Activated B cell treated with CpG ODN at 0.5 μM for 24 hours (primary cell): ENCODE data around the gene MNT. TPM values are rescaled to one million over a fixed set of nuclear protein-coding genes. Genes with fewer than 3 reads are reported as not detected.

Experiments
- ATAC-seq: fragments of 200-7000 bp; cut with Tn5 transposase; one replicate; pipeline ENCODE4 v1.10.0; 2021; ENCODE audit warnings: low read depth, mild to moderate bottlenecking, moderate library complexity
- CTCF ChIA-PET: fragments of 350-600 bp; sonication (Branson Sonifier 250); formaldehyde crosslinking; loops from one replicate; lab custom pipeline; 2021; ENCODE audit warnings: antibody characterized with exemption; lab: Charles Lee
- POLR2A ChIA-PET: fragments of 350-600 bp; sonication (Branson Sonifier 250); formaldehyde crosslinking; loops from one replicate; lab custom pipeline; 2021; ENCODE audit warnings: antibody characterized with exemption; lab: Charles Lee
- DNase-seq: peaks from one replicate; pipeline ENCODE4 v3.0.0; 2022
- H3K27ac Mint-ChIP-seq: one replicate; pipeline ENCODE4 v1.8.0; 2020; ENCODE audit warnings: mixed read lengths
- H3K27me3 Mint-ChIP-seq: one replicate; pipeline ENCODE4 v1.8.0; 2021; ENCODE audit warnings: mixed read lengths
- H3K36me3 Mint-ChIP-seq: one replicate; pipeline ENCODE4 v1.8.0; 2021; ENCODE audit warnings: low read depth, mixed read lengths
- H3K4me1 Mint-ChIP-seq: one replicate; pipeline ENCODE4 v1.8.0; 2021; ENCODE audit warnings: mixed read lengths
- H3K4me3 Mint-ChIP-seq: one replicate; pipeline ENCODE4 v1.8.0; 2020; ENCODE audit warnings: mild to moderate bottlenecking, mixed read lengths
- H3K9me3 Mint-ChIP-seq: one replicate; pipeline ENCODE4 v1.8.0; 2020; ENCODE audit warnings: mixed read lengths
- intact Hi-C: fragments of 100-400 bp; cut with micrococcal nuclease; formaldehyde crosslinking; loops from one replicate; pipeline ENCODE4 v1.15.1; 2024
- total RNA-seq: library from RNA; stranded (reverse); gene quantifications from 2 replicates; pipeline ENCODE4 v1.2.3, GENCODE V29; 2022
- TF ChIP-seq, protein P1 (sequence below): fragments of 200-600 bp; IDR thresholded peaks from one replicate; pipeline ENCODE4 v1.8.0; 2022; ENCODE audit warnings: antibody characterized with exemption, mild to moderate bottlenecking

The MNT gene
- total RNA-seq, 1 donor from 2014 or later: 31.3 TPM

DNA sequence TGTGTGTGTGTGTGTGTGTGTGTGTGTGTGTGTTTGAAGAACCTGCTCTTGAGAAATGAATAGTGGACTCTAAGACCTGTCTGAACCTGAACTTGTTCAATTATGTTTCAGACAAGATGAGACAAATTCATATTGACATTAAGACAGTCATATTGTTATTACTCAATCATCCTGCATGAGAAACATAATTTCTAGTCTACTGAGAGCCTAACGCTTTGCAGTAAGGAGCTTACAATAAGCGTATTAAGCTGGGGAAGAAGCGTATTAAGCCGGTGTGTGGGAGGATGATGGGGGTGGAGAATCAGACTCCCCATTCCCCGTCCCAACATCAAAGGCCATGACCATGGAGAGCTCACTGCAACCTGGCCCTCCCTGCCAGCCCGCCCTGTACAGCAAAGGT, 22.4 kb upstream of the MNT start:
- H3K36me3 Mint-ChIP-seq: peaks cover 65% of the 10 kb centered on the region
- H3K4me1 Mint-ChIP-seq: no peaks in the 10 kb centered on the region
- H3K27me3 Mint-ChIP-seq: no peaks in the 10 kb centered on the region
- intact Hi-C loops: no loop called here
- DNase-seq (no peak), ATAC-seq (no peak)
- no peak overlapping the region for H3K27ac Mint-ChIP-seq
- no peaks in the 10 kb centered on the region for H3K9me3 Mint-ChIP-seq
- CTCF ChIA-PET: no interaction called here
- H3K4me3 Mint-ChIP-seq: no peak overlapping the region
- TF ChIP-seq, protein P1, sequence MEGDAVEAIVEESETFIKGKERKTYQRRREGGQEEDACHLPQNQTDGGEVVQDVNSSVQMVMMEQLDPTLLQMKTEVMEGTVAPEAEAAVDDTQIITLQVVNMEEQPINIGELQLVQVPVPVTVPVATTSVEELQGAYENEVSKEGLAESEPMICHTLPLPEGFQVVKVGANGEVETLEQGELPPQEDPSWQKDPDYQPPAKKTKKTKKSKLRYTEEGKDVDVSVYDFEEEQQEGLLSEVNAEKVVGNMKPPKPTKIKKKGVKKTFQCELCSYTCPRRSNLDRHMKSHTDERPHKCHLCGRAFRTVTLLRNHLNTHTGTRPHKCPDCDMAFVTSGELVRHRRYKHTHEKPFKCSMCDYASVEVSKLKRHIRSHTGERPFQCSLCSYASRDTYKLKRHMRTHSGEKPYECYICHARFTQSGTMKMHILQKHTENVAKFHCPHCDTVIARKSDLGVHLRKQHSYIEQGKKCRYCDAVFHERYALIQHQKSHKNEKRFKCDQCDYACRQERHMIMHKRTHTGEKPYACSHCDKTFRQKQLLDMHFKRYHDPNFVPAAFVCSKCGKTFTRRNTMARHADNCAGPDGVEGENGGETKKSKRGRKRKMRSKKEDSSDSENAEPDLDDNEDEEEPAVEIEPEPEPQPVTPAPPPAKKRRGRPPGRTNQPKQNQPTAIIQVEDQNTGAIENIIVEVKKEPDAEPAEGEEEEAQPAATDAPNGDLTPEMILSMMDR: no peak
- POLR2A ChIA-PET: no interaction called here

DNA sequence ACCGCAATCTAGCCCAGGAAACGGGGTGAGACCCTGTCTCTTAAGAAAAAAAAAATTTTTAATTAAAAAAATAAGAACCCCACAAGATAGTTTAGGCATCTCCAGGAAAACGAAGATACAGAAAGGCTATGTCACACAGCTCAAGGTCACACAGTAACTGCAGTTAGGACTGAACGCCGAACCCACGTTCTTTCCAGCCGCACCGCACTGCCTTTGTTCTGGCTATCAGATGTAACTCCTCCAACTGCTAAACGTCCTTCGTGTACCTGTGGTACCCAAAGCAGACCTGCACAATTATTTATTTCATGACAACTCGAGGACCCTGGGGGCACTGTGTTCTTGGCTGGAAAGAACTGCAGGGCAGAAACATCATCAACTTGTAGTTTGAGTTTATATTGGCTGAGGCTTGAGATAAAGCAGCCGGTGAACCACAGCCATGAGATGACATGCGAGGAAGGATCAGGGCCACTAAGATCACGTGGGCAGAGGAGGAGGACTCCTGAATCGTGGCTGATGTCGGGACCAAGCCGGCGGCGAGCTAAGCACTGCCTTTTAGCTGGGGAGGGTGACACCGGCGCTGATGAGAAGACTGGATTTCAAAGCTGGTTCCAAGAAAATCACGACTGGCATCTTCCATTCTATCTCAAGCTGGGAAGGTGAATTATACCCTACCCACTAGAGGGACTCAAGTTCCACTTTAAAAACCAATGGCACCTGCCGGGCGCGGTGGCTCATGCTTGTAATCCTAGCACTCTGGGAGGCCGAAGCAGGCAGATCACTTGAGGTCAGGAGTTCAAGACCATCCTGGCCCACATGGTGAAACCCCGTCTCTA, 20.7 kb upstream of the MNT start:
- Mint-ChIP-seq H3K4me3 (no peak overlapping the region), H3K36me3 (peaks cover 70% of the 10 kb centered on the region), H3K9me3 (no peaks in the 10 kb centered on the region), H3K27me3 (no peaks in the 10 kb centered on the region), H3K27ac (no peak overlapping the region), H3K4me1 (no peaks in the 10 kb centered on the region)
- CTCF ChIA-PET: interaction anchor here (1.2 kb wide), 1 partner anchor 40 kb away, joined by 6 read pairs; no protein-coding TSS in a partner anchor
- TF ChIP-seq, protein P1: no peak
- DNase-seq: no peak
- intact Hi-C loops: no loop called here
- ATAC-seq: no peak
- POLR2A ChIA-PET: no interaction called here

DNA sequence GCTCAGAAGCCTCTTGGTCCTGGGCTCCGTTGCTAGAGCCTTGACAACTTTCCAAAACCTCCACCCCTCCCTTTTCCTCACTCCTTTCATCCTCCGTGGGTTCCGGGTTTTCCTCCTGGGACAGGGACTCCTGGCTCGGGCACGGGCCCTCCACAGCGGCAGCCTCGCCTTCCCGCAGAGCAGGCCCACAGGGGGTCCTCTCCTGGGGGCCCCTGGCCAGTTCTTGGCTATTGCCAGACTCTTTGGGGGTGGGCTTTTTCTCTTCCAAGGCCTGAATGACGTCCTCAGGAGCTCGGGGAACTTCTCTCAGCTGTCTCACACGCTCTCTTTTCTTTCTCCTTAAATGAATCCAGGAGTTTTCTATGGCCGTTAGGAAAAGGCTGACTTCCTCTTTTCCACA, 19.3 kb upstream of the MNT start:
- no peak for ATAC-seq
- Mint-ChIP-seq H3K36me3 (peaks cover 61% of the 10 kb centered on the region), H3K27me3 (no peaks in the 10 kb centered on the region), H3K27ac (no peak overlapping the region), H3K4me1 (no peaks in the 10 kb centered on the region), H3K4me3 (no peak overlapping the region), H3K9me3 (no peaks in the 10 kb centered on the region)
- intact Hi-C loops: no loop called here
- ChIA-PET POLR2A (no interaction called here), CTCF (interaction anchor here (10.4 kb wide), 1 partner anchor 38 kb away, joined by 520 read pairs; no protein-coding TSS in a partner anchor)
- TF ChIP-seq, protein P1: no peak
- no peak for DNase-seq

DNA sequence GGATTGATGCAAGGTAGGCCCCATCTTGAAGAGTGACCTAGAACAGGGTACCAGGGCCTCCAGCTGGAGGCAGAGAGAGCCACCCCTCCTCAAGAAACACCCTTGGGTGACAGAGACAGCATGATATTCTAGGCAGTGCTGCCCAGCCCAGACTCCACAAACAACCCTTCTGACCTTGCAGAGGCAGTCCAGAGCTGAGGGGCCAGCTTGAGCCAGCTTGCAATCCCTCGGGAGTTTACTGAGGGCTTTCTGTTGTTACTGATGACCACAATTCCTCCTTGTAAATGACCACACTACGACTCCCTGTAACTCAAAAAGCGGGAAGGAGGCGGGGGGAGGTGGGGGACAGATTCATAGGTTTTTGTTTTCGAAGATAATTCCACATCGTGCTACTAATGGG, 18.6 kb upstream of the MNT start:
- TF ChIP-seq, protein P1: no peak
- Mint-ChIP-seq H3K27me3 (no peaks in the 10 kb centered on the region), H3K4me3 (no peak overlapping the region), H3K36me3 (peaks cover 62% of the 10 kb centered on the region), H3K9me3 (no peaks in the 10 kb centered on the region), H3K4me1 (no peaks in the 10 kb centered on the region), H3K27ac (no peak overlapping the region)
- intact Hi-C loops: no loop called here
- DNase-seq (no peak), ATAC-seq (no peak)
- POLR2A ChIA-PET: no interaction called here
- CTCF ChIA-PET: interaction anchor here (10.4 kb wide), 1 partner anchor 37 kb away, joined by 520 read pairs; no protein-coding TSS in a partner anchor

DNA sequence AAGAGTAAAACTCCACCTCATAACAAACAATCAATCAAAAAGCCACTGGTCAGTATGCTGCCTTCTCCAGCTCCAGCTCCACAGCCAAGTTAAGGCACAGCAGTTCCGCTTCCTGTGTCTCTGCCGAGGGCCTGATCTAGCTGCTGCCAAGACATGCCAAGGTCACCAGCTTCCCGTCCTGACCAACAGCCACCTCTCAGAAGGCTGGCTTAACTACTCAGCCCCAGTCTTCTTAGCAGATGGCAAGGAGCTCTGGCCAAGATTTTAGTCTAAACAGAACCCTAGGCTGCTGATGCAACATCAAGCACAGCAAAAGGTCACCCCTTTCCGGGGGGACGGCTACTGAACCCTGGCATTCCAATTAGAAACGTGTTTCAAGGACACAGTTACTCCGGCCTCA, 17.7 kb upstream of the MNT start:
- no peaks in the 10 kb centered on the region for H3K9me3 Mint-ChIP-seq
- no peaks in the 10 kb centered on the region for H3K27me3 Mint-ChIP-seq
- H3K4me1 Mint-ChIP-seq: no peaks in the 10 kb centered on the region
- H3K27ac Mint-ChIP-seq: no peak overlapping the region
- ChIA-PET CTCF (interaction anchor here (10.4 kb wide), 1 partner anchor 37 kb away, joined by 520 read pairs; no protein-coding TSS in a partner anchor), POLR2A (no interaction called here)
- intact Hi-C loops: no loop called here
- peaks cover 69% of the 10 kb centered on the region for H3K36me3 Mint-ChIP-seq
- DNase-seq (no peak), ATAC-seq (no peak)
- TF ChIP-seq, protein P1: no peak
- no peak overlapping the region for H3K4me3 Mint-ChIP-seq
